ENCODE results near the gene SAMM50.

The SAMM50 gene

GRCh38 chr22:44032126-44032730 is 77.0 kb downstream of the SAMM50 start:
- DNase-seq, result no peak

- no peak for DNase-seq
Observed at GRCh38 chr22:44033287-44033686, 78.0 kb downstream of the SAMM50 start.

DNA sequence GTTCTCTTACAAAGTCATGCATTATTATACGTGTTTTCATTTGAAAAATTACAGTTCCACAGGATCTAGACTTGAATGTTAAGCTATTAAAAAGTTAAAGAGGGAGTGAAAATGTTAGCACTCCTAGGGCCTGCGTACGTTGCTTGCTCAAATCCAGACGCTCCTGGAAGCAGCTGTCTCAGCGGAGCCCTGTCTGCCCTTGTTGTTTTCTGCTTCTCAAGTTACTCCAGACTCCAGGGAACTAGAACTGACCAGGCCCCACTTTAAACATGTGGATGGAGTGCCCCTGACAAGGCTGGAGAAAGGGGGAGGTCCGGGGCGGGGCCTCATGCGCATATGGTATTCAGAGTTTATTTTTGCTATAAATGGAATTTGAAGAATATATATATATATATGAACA is 78.5 kb downstream of the SAMM50 start:
- DNase-seq, result no peak

- DNase-seq, result no peak
Observed at GRCh38 chr22:44037519-44038375, 82.5 kb downstream of the SAMM50 start.

- no peak for DNase-seq
Observed at GRCh38 chr22:44039566-44040171, 84.4 kb downstream of the SAMM50 start.

- DNase-seq, result no peak
Observed at GRCh38 chr22:44042249-44043218, 87.3 kb downstream of the SAMM50 start.

GRCh38 chr22:44045145-44045544 is 89.9 kb downstream of the SAMM50 start:
- no peak for DNase-seq
